HuH-7.5 (cell line): Measurements from ENCODE around the gene COQ6.
"Not testable (repeated sequence)": the region's sequence is repeated elsewhere in the genome, so short reads cannot be mapped to it uniquely, and the experiment has no call there.

Experiments
- DNase-seq: peaks from one replicate; pipeline ENCODE4 v3.0.0; 2011; ENCODE audit warnings: low spot score

COQ6 gene

DNA sequence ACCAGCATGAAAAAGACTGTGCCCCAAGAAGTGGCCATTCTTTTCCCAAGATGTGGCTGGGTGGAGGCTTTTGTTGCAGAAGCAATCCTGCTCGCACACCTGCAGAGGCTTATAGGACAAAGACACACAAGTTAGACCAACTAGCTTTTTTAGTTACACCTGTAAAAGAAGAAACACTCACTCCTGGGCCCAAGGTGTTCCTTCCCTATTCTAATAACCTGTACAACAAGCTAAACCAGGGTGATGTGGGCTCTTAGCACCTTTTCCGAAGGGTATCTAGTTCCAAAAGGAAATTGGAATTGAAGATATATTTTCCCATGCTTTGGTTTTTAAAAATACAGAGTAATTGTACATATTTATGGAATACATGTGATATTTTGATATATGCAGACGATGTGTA lies 38.0 kb downstream of the COQ6 start:
- DNase-seq, result no peak

DNA sequence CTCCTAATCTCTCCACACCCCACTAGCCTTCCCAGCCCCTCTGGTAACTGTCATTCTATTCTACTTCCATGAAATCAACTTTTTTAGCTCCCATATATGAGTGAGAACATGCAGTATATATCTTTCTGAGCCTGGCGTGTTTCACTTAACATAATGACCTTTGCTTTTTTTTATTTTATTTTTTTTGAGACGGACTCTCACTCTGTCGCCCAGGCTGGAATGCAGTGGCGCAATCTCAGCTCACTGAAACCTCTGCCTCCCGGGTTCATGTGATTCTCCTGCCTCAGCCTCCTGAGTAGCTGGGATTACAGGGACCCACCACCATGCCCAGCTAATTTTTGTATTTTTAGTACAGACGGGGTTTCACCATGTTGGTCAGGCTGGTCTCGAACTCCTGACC lies 38.6 kb downstream of the COQ6 start:
- not testable (repeated sequence) for DNase-seq

DNA sequence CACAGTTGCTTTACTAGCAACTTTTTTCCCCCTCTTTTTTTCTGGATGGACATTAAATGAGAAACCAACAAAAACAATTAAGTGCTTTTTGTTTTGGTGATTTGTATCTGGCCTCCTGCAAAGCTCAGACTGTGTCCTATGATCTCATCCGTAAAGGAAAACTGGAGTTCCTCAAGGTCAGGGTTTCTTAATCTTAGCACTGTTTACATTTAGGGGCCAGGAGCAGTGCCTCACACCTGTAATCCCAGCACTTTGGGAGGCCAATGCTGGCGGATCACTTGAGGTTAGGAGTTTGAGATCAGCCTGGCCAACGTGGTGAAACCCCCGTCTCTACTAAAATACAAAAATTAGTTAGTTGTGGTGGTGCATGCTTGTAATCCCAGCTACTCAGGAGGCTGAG lies 41.0 kb downstream of the COQ6 start:
- DNase-seq, result no peak

DNA sequence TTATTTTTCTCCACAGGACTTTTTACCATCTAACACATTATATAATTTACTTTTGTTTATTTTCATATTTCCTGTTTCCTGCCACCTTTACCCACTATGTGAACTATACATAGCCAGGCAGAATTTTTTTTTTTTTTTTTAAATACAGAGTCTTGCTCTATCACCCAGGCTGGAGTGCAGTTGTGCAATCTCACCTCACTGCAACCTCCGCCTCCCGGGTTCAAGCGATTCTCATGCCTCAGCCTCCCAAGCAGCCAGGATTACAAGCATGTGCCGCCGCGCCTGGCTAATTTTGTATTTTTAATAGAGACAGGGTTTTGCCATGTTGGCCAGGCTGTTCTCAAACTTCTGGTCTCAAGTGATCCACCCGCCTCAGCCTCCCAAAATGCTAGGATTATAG lies 44.8 kb downstream of the COQ6 start:
- not testable (repeated sequence) for DNase-seq

DNA sequence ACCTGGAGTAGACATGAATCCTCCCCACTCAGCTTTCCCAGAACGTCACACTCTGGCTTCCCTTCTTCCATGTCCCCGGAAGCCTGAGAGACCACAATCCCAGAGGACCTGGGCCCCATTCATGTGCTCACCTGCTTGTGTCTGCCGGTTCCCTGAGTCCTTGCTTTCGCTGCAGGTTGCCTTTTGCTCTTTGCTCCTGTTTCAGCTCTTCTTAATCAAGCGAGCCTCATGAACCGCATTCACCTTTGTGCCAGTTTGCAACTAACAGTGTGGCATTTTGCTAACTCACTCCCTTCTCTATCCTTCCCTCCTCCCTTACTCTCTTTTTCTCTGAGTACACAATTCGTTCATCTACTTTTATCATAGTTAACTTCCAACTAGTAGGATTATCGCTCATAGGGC lies 45.9 kb downstream of the COQ6 start:
- no peak for DNase-seq

DNA sequence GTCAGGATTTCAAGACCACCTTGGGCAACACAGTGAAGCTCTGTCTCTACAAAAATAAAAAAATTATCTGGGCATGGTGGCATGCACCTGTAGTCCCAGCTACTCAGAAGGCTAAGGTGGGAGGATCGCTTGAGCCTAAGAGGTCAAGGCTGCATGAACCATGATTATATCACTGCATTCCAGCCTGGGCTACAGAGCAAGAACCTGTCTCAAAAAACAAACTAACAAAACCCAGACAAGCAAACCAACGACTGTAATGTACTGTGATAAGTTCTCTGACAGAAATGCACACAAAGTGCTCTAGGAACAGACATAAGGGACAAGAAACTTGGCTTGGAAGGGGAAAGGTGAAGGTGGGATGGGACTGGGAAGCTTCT lies 46.6 kb downstream of the COQ6 start:
- DNase-seq, result no peak

DNA sequence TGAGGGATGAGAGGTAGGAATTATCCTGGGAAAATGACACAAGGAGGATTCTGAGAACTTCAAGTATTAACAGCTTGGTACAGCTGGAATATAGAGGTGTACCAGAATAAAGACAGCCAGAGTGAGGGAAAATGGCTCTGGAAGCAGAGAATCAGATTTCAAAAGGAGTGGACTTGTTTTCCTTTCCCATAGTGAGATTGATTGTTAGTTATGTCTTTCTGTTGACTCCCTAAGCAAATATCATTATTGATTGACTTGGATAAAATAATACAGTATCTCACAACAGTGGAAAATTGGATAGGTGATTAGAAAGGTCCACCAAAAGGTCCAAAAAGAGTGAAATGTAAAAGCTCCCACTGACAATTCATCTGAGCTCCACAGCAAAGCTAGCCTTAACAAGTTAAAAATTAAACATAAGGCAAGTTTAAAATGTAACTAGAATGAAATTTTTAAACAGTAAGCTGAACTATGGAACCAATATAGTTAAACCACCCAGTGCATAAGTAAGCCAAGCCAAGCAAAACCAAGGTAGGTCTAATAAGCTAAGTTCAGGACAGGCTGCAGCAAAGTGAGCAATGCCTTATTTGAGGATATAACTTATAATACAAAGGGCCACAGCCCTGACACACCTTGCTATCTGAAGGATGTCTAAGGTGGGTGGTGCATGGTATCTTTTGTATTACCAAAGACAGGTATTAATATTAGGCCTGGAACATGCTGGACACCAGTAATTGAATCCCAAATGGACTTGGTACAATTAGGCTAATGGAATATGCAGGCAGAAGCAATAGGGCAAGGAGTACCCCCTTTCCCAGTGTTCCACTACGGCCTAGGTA lies 47.2 kb downstream of the COQ6 start:
- DNase-seq, result no peak

DNA sequence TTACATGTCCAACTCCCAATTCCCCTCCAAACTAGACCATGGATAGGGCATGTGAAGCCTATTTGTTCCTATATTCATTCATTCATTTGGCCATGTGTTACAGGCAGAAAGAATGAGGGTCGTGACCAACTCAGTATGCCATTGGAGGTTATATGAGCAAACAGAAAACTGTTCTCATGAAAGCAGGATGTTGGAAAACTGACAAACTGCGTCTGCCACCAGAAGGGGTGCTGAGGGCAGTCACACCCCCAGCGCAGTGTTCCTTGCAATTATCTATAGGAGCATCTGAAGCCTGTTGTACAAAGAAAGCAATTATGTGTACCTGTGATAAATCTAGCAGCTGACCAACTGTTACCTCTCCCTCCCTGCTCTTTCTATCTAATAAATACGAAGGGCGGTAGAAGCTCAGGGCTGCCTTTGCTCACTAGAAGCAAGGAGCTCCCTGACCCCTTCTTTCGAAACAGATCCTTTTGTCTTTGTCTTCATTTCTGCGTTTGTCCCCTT lies 47.9 kb downstream of the COQ6 start:
- no peak for DNase-seq

DNA sequence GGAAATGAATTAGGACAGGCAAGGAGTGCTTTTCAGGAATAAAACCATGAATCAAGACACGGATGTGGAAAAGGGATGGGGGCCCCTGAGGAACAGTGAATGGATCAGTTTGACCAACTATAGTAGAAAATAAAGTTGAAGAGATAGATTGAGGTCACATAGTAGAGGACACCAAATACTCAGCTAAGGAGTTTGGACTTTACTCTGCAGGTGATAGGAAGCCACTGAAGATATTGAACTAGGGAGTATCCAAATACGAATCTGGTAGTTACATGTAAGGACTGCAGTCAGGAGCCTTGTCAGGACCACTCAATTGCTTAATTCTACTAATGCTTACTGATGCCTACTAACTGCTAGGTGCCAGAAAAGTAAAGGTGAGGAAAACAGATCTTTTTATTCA lies 48.6 kb downstream of the COQ6 start:
- no peak for DNase-seq

DNA sequence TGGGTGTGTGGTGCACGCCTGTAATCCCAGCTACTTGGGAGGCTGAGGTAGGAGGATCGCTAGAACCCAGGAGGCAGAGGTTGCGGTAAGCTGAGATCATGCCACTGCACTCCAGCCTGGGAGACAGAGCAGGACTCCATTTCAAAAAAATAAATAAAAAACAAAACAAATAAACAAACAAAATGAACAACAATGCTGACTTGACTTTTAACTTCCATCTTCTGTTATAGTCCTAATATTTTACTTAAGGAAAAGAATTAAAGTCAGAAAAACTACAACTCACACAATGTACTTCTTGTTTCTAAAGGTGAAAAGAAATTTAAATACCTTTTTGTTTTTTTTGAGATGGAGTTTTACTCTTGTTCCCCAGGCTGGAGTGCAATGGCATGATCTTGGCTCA lies 55.6 kb downstream of the COQ6 start:
- DNase-seq, result not testable (repeated sequence)

DNA sequence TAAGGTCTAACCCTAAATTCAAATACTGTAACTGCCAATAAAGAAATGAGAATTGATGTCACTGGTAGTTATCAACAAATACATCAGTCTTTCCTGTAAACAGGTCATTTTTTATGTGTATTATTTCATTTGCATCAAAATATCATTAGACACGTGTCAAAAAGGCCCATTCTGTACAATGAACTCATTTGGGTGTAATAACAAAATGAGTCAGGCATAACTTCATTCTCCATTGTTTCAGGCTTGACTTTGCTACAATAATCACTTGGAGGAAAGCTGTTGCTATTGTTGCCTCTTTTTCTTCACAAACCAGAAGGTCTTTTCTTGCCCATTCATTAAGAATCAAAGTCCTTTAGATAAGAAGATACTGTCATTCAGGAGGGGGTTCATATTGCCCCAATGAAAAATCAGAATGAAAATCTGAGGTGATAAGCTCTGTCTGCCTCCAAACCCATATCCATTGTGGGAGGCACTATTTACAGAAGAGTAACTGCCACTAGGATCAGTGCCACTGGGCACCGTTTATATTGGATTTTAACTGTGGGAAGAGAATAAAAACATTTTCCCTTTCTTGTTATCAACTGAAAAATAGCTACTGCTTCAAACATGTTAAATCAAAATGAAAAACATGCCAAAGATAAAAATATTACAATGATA lies 58.9 kb downstream of the COQ6 start:
- no peak for DNase-seq
